ENCODE data around the gene ENPP7.

ENPP7 gene

GRCh38 chr17:79777120-79777893, 46.6 kb downstream of the ENPP7 start:
- H3K4me2 ChIP-seq (ENCODE audit: low read length): peak overlapping the region; percentile 80
- H3K4me1 ChIP-seq (ENCODE audit: control insufficient read depth, insufficient read depth, low read length): peaks cover 15% of the 10 kb centered on the region
- no peaks in the 10 kb centered on the region for H3K36me3 ChIP-seq (ENCODE audit: insufficient read depth, low read length)
- peak overlapping the region; percentile 63 for H3K4me3 ChIP-seq (ENCODE audit: low read length)
- peak overlapping the region; percentile 46 for H3K9ac ChIP-seq (ENCODE audit: low read depth, low read length)
- H3K27me3 ChIP-seq (ENCODE audit: control insufficient read depth, insufficient read depth, low read length): peaks cover 51% of the 10 kb centered on the region
- H3K9me3 ChIP-seq (replicated peaks; ENCODE audit: low read length): no peaks in the 10 kb centered on the region

DNA sequence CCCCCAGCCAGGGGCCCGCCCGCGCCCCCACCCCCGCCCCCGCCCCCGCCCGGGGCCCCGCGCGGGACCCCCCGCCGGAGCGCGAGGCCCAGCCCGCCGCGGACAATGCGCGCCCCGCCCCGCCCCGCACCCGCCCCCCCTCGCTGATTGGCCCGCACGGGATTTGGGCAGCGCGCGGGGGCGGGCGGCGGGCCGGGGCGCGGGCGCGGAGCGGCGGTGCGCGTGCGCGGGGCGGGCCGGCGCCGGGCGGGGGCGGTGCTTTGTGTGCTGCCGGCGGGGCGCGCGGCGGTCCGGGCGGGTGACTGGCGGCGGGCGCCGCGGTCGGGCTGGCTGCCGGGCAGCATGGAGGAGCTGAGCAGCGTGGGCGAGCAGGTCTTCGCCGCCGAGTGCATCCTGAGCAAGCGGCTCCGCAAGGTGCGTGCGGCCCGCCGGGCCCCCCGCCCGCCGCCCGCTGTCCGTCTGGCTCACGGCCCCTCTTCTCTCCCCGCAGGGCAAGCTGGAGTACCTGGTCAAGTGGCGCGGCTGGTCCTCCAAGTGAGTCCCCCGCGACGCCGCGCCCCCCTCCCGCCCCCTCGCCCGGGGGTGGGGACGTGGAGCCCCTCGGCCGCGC, 47.3 kb downstream of the ENPP7 start, which contains the start of gene CBX2:
TSS of gene CBX2 (plus strand) at position 255 of the 610 bp plus-strand sequence. CDS start at position 343, 88 bp downstream.
- Histone ChIP-seq H3K9ac (ENCODE audit: low read depth, low read length) (peak within 1 kb of the TSS; percentile 71), H3K4me2 (ENCODE audit: low read length) (peak within 1 kb of the TSS; percentile 80), H3K27me3 (ENCODE audit: control insufficient read depth, insufficient read depth, low read length) (peaks cover 45% of the 10 kb centered on the region), H3K9me3 (replicated peaks; ENCODE audit: low read length) (no peaks in the 10 kb centered on the region), H3K36me3 (ENCODE audit: insufficient read depth, low read length) (no peaks in the 10 kb centered on the region), H3K4me3 (ENCODE audit: low read length) (peak within 1 kb of the TSS; percentile 80), H3K4me1 (ENCODE audit: control insufficient read depth, insufficient read depth, low read length) (peaks cover 15% of the 10 kb centered on the region)

GRCh38 chr17:79778504-79779083, 47.9 kb downstream of the ENPP7 start:
- Histone ChIP-seq H3K9me3 (replicated peaks; ENCODE audit: low read length) (no peaks in the 10 kb centered on the region), H3K36me3 (ENCODE audit: insufficient read depth, low read length) (no peaks in the 10 kb centered on the region), H3K27me3 (ENCODE audit: control insufficient read depth, insufficient read depth, low read length) (peaks cover 39% of the 10 kb centered on the region), H3K4me3 (ENCODE audit: low read length) (peak overlapping the region; percentile 80), H3K4me1 (ENCODE audit: control insufficient read depth, insufficient read depth, low read length) (peaks cover 15% of the 10 kb centered on the region), H3K9ac (ENCODE audit: low read depth, low read length) (peak overlapping the region; percentile 71), H3K4me2 (ENCODE audit: low read length) (peak overlapping the region; percentile 72)

GRCh38 chr17:79779084-79779529, 48.4 kb downstream of the ENPP7 start:
- Histone ChIP-seq H3K4me2 (ENCODE audit: low read length) (peak overlapping the region; percentile 72), H3K4me3 (ENCODE audit: low read length) (peak overlapping the region; percentile 80), H3K9me3 (replicated peaks; ENCODE audit: low read length) (no peaks in the 10 kb centered on the region), H3K4me1 (ENCODE audit: control insufficient read depth, insufficient read depth, low read length) (peaks cover 15% of the 10 kb centered on the region), H3K9ac (ENCODE audit: low read depth, low read length) (peak overlapping the region; percentile 71), H3K27me3 (ENCODE audit: control insufficient read depth, insufficient read depth, low read length) (peaks cover 34% of the 10 kb centered on the region), H3K36me3 (ENCODE audit: insufficient read depth, low read length) (no peaks in the 10 kb centered on the region)

DNA sequence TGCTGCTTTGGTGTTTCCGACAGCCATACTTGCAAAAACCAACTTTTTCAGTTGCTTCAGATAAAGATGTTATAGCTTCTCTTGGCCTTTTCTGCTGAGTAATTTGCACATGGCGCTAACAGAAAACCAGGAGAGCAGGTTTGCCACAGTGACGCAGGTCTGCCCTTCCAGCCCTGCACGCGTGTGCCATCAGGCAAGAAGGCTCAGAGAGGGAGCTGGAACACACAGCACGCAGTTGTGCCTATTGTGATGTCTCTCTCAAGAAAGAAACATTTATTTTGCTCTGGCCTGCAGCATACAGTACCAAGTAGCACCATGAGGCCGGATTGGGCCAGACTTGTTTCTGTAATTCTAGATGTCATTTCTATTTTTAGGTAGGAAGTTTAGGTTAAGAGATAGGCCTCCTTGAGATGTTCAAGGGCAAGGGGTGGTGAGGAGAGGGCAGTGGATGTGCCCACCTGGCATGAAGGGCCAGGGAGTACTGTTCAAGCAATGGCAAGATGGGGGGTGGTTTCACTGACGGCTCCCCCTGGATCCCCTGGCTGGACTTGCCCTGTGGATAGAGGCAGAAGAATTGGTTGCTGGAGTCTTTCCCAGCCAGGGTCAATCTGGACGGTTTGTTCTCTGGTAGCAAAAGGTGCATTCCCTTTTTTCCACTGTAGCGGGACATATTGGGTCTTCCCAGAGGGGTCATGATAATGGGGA, 49.1 kb downstream of the ENPP7 start:
- no peaks in the 10 kb centered on the region for H3K36me3 ChIP-seq (ENCODE audit: insufficient read depth, low read length)
- H3K9ac ChIP-seq (ENCODE audit: low read depth, low read length): no peak overlapping the region
- H3K4me2 ChIP-seq (ENCODE audit: low read length): peak overlapping the region; percentile 72
- H3K4me1 ChIP-seq (ENCODE audit: control insufficient read depth, insufficient read depth, low read length): peaks cover 15% of the 10 kb centered on the region
- H3K4me3 ChIP-seq (ENCODE audit: low read length): no peak overlapping the region
- peaks cover 27% of the 10 kb centered on the region for H3K27me3 ChIP-seq (ENCODE audit: control insufficient read depth, insufficient read depth, low read length)
- no peaks in the 10 kb centered on the region for H3K9me3 ChIP-seq (replicated peaks; ENCODE audit: low read length)

GRCh38 chr17:79781012-79781650, 50.4 kb downstream of the ENPP7 start:
- H3K36me3 ChIP-seq (ENCODE audit: insufficient read depth, low read length): no peaks in the 10 kb centered on the region
- peaks cover 14% of the 10 kb centered on the region for H3K27me3 ChIP-seq (ENCODE audit: control insufficient read depth, insufficient read depth, low read length)
- peaks cover 15% of the 10 kb centered on the region for H3K4me1 ChIP-seq (ENCODE audit: control insufficient read depth, insufficient read depth, low read length)
- no peak overlapping the region for H3K4me3 ChIP-seq (ENCODE audit: low read length)
- H3K4me2 ChIP-seq (ENCODE audit: low read length): no peak overlapping the region
- no peak overlapping the region for H3K9ac ChIP-seq (ENCODE audit: low read depth, low read length)
- no peaks in the 10 kb centered on the region for H3K9me3 ChIP-seq (replicated peaks; ENCODE audit: low read length)

DNA sequence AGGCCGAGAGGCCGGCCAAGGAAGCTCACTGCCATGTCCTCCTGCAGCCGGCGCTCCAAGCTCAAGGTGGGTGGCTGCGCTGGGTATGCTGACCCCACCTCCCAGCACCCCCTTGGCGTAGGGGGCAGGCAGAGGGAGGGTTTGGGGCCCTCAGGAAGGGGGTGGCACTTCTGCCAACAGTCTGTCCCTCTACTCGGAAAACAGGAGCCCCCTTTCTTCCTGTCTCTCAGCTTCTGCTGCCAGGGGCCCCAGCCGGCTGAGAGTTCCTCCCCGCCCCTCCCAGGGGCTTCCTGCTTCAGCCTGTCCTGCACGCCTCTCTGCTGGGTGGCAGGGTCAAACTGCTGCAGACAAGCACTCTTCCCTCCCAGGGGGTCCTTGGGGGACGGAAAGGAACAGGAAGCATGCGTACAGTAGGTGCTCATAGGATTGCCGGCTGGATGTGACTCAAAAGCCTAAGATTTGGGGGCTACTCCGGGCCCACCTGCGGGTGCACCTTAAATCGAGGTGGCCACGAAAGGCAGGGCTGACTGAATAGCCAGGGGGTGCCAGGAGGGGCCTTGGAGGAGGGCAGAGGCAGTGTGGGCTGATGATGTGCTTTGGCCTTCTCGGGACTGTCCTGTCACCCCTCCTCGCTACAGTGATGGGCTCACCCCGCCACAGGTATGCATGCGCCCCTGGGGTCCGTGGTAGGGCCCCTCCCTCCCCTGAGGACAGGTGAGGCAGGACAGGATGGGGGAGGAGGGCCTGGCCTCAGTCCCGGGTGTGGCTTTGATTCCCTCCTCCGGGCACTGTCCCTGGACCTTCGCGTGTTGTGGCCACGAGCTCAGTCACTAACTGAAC, 51.2 kb downstream of the ENPP7 start:
- Histone ChIP-seq H3K36me3 (ENCODE audit: insufficient read depth, low read length) (no peaks in the 10 kb centered on the region), H3K27me3 (ENCODE audit: control insufficient read depth, insufficient read depth, low read length) (peaks cover 5% of the 10 kb centered on the region)

DNA sequence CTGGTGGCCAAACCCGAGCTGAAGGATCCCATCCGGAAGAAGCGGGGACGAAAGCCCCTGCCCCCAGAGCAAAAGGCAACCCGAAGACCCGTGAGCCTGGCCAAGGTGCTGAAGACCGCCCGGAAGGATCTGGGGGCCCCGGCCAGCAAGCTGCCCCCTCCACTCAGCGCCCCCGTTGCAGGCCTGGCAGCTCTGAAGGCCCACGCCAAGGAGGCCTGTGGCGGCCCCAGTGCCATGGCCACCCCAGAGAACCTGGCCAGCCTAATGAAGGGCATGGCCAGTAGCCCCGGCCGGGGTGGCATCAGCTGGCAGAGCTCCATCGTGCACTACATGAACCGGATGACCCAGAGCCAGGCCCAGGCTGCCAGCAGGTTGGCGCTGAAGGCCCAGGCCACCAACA, 53.1 kb downstream of the ENPP7 start:
- Histone ChIP-seq H3K4me3 (ENCODE audit: low read length) (no peak overlapping the region), H3K4me2 (ENCODE audit: low read length) (no peak overlapping the region), H3K9me3 (replicated peaks; ENCODE audit: low read length) (no peaks in the 10 kb centered on the region), H3K9ac (ENCODE audit: low read depth, low read length) (no peak overlapping the region), H3K4me1 (ENCODE audit: control insufficient read depth, insufficient read depth, low read length) (peaks cover 6% of the 10 kb centered on the region), H3K36me3 (ENCODE audit: insufficient read depth, low read length) (no peaks in the 10 kb centered on the region), H3K27me3 (ENCODE audit: control insufficient read depth, insufficient read depth, low read length) (peaks cover 1% of the 10 kb centered on the region)

More for the DNA sequence above, 51.2 kb downstream of the ENPP7 start:
- H3K9me3 ChIP-seq (replicated peaks; ENCODE audit: low read length): no peaks in the 10 kb centered on the region
- H3K4me3 ChIP-seq (ENCODE audit: low read length): no peak overlapping the region
- H3K4me2 ChIP-seq (ENCODE audit: low read length): no peak overlapping the region
- H3K9ac ChIP-seq (ENCODE audit: low read depth, low read length): no peak overlapping the region
- H3K4me1 ChIP-seq (ENCODE audit: control insufficient read depth, insufficient read depth, low read length): peaks cover 15% of the 10 kb centered on the region

DNA sequence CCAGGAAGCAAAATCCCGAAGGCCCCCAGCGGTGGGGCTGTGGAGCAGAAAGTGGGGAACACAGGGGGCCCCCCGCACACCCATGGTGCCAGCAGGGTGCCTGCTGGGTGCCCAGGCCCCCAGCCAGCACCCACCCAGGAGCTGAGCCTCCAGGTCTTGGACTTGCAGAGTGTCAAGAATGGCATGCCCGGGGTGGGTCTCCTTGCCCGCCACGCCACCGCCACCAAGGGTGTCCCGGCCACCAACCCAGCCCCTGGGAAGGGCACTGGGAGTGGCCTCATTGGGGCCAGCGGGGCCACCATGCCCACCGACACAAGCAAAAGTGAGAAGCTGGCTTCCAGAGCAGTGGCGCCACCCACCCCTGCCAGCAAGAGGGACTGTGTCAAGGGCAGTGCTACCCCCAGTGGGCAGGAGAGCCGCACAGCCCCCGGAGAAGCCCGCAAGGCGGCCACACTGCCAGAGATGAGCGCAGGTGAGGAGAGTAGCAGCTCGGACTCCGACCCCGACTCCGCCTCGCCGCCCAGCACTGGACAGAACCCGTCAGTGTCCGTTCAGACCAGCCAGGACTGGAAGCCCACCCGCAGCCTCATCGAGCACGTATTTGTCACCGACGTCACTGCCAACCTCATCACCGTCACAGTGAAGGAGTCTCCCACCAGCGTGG, 53.7 kb downstream of the ENPP7 start:
- Histone ChIP-seq H3K4me3 (ENCODE audit: low read length) (no peak overlapping the region), H3K9ac (ENCODE audit: low read depth, low read length) (no peak overlapping the region), H3K27me3 (ENCODE audit: control insufficient read depth, insufficient read depth, low read length) (peaks cover 7% of the 10 kb centered on the region), H3K36me3 (ENCODE audit: insufficient read depth, low read length) (no peaks in the 10 kb centered on the region), H3K4me1 (ENCODE audit: control insufficient read depth, insufficient read depth, low read length) (peaks cover under 1% of the 10 kb centered on the region), H3K4me2 (ENCODE audit: low read length) (no peak overlapping the region), H3K9me3 (replicated peaks; ENCODE audit: low read length) (no peaks in the 10 kb centered on the region)
